Heart right ventricle (tissue), 16 donors: ENCODE results near the gene IDH1. TPM values are rescaled to one million over a fixed set of nuclear protein-coding genes. Genes with fewer than 3 reads are reported as not detected.

ENCODE experiments used
- ATAC-seq, 8 donors: fragments of 200-7000 bp; cut with Tn5 transposase; one replicate each; pipeline ENCODE4 v1.9.1; 2020; ENCODE audit warnings: mild to moderate bottlenecking in 8 of 8, moderate library complexity in 8 of 8, moderate number of reproducible peaks in 1 of 8
- DNase-seq, 2 donors: peaks; one replicate each; pipeline ENCODE4 v3.0.0-alpha.2; 2020
- H3K27ac ChIP-seq, 10 donors: fragments of 200-600 bp; sonication (generic) in 2 of 10; one replicate each; pipeline versions ENCODE4 v1.5.0 to v1.8.0; 2020 to 2022; ENCODE audit warnings: mild to moderate bottlenecking in 3 of 10
- H3K27me3 ChIP-seq, 7 donors: fragments of 200-600 bp; one replicate each; pipeline ENCODE4 v1.8.0; 2021 to 2022; ENCODE audit warnings: mild to moderate bottlenecking in 2 of 7
- H3K36me3 ChIP-seq, 9 donors: fragments of 200-600 bp; sonication (generic) in 1 of 9; one replicate each; pipeline versions ENCODE4 v1.5.0 to v1.8.0; 2020 to 2022; ENCODE audit warnings: mild to moderate bottlenecking in 2 of 9
- H3K4me1 ChIP-seq, 9 donors: fragments of 200-600 bp; sonication (generic) in 1 of 9; one replicate each; pipeline versions ENCODE4 v1.5.0 to v1.8.0; 2020 to 2022; ENCODE audit warnings: mild to moderate bottlenecking in 4 of 9
- H3K4me3 ChIP-seq, 10 donors: fragments of 200-600 bp; sonication (generic) in 2 of 10; one replicate each; pipeline versions ENCODE4 v1.5.0 to v1.8.0; 2020 to 2022; ENCODE audit warnings: mild to moderate bottlenecking in 7 of 10, moderate library complexity in 2 of 10
- H3K9me3 ChIP-seq, 11 donors: fragments of 200-600 bp in 10 of 11; sonication (generic) in 2 of 11; one replicate each; pipeline versions ENCODE4 v1.5.0 to v1.8.0; 2013 to 2022; ENCODE audit warnings: mild to moderate bottlenecking in 2 of 11, control low read depth in 1 of 11, moderate library complexity in 1 of 11
- CTCF ChIP-seq, 9 donors: fragments of 200-600 bp; sonication (generic) in 2 of 9; IDR thresholded peaks; one replicate each; pipeline versions ENCODE4 v1.5.0 to v1.8.0; 2021 to 2022; ENCODE audit warnings: antibody characterized with exemption in 9 of 9, mild to moderate bottlenecking in 5 of 9, moderate library complexity in 1 of 9
- WGBS, 2 donors: extraction: QIAGEN DNeasy Blood & Tissue Kit; methylation state at CpG; one replicate each; pipeline ENCODE4 v1.1.7; 2013; ENCODE audit warnings: inconsistent platforms in 1 of 2; 5-methylcytosine and 5-hydroxymethylcytosine counted together
- intact Hi-C, 10 donors: fragments of 100-400 bp; cut with DNase I; formaldehyde crosslinking; loops; one replicate each; pipeline versions ENCODE4 v1.11.1 to v1.14.2; 2022
- polyA plus RNA-seq, 2 donors: library from polyadenylated mRNA; stranded (reverse); fragments of 200-250 nt; gene quantifications; one replicate each; pipeline ENCODE4 v1.2.3, GENCODE V29; 2013
- total RNA-seq, 10 donors: library from RNA; stranded (reverse); fragmentation: NEBNext Ultra II Directional in 3 of 10; extraction: Animal tissue kit (Norgen Biotek cat#: 25700) in 3 of 10; gene quantifications; one replicate each; pipeline versions ENCODE4 v1.2.1 to v1.2.4, GENCODE V29; 2021 to 2023
- donor health status: Arrhythmogenic right ventricular cardiomyopathy.
- donor health status: ischemic (EF 13 %, LVEDD 7.1; RV severe dilation, severe dysfunction).
- donor health status: healthy with polysubstance abuse.
- donor health status: DM: no; HTN: yes; CAD: no.
- donor health status: DM: no; HTN: no; CAD: no.
- donor health status: ischemic (EF 25% LVEDD 6.9; RV normal size, moderate dysfunction).
- donor health status: ischemic (EF 25% LVEDD 5.7; RV mildly dilated, moderate dysfunction).
- donor health status: healthy.
- donor health status: DM: yes; HTN: yes; CAD: no.
- donor health status: Ischemic cardiomyopathy.
- donor health status: ischemic (EF 35%, LVEDD 5.7; RV mildly dilated, moderate dysfunction).
- donor health status: nonischemic (EF 11% LVEDD 7.7; RV severe dilation, severe dysfunction).
- donor health status: DM: yes; HTN: yes; CAD: no.
- donor health status: PGD.
- donor health status: ischemic (EF 29% LVEDD 5.4; RV normal size, mild dysfunction).
- donor health status: nonischemic (EF 23%, LVEDD 6.1; RV moderate dilation, normal function).

Gene IDH1
- total and polyA plus RNA-seq, 12 donors = 15.3 to 71.3 (median 31.8) TPM

GRCh38 chr2:208297961-208298360, 43.1 kb upstream of the IDH1 start:
- DNase-seq (no peak), ATAC-seq (no peak)
- WGBS, 2 donors = 90 to 95% methylated on average over 1 of the region's 1 CpG
- Histone ChIP-seq H3K27me3 (no peaks in the 10 kb centered on the region), H3K27ac (no peak overlapping the region), H3K4me3 (no peak overlapping the region), H3K4me1 (peaks cover 0 to 20% (median 0%) of the 10 kb centered on the region in 9 donors), H3K9me3 (no peaks in the 10 kb centered on the region), H3K36me3 (peaks cover 0 to 96% (median 47%) of the 10 kb centered on the region in 9 donors)
- intact Hi-C loops = no loop called here
- no peak for TF ChIP-seq CTCF (IDR thresholded peaks at IDR 0.05)

GRCh38 chr2:208296610-208297009, 41.7 kb upstream of the IDH1 start:
- peaks cover 0 to 94% (median 36%) of the 10 kb centered on the region in 9 donors for H3K36me3 ChIP-seq
- WGBS, 2 donors = 86 to 95% methylated on average over 2 of the region's 2 CpGs
- no peak for TF ChIP-seq CTCF (IDR thresholded peaks at IDR 0.05)
- no peak overlapping the region for H3K27ac ChIP-seq
- no peak for DNase-seq
- no peak for ATAC-seq
- H3K4me1 ChIP-seq = peaks cover 0 to 20% (median 0%) of the 10 kb centered on the region in 9 donors
- intact Hi-C loops = no loop called here
- H3K9me3 ChIP-seq = peaks cover 0 to under 1% (median 0%) of the 10 kb centered on the region in 11 donors
- H3K27me3 ChIP-seq = no peaks in the 10 kb centered on the region
- H3K4me3 ChIP-seq = no peak overlapping the region

- Histone ChIP-seq H3K27ac (no peak overlapping the region), H3K27me3 (no peaks in the 10 kb centered on the region), H3K4me3 (no peak overlapping the region), H3K36me3 (peaks cover 0 to 91% (median 31%) of the 10 kb centered on the region in 9 donors), H3K4me1 (peaks cover 0 to 20% (median 0%) of the 10 kb centered on the region in 9 donors), H3K9me3 (peaks cover 0 to 8% (median 0%) of the 10 kb centered on the region in 11 donors)
- 94 to 98% methylated on average over 4 of the region's 4 CpGs for WGBS, 2 donors
- intact Hi-C loops = no loop called here
- TF ChIP-seq CTCF (IDR thresholded peaks at IDR 0.05) = no peak
- ATAC-seq (no peak), DNase-seq (no peak)
Measured at GRCh38 chr2:208295834-208296233, 41.0 kb upstream of the IDH1 start.

- H3K9me3 ChIP-seq = peaks cover 0 to 16% (median 0%) of the 10 kb centered on the region in 11 donors
- H3K27ac ChIP-seq = no peak overlapping the region
- no peaks in the 10 kb centered on the region for H3K27me3 ChIP-seq
- ATAC-seq (no peak), DNase-seq (no peak)
- intact Hi-C loops = no loop called here
- H3K4me1 ChIP-seq = peaks cover 0 to 20% (median 0%) of the 10 kb centered on the region in 9 donors
- H3K4me3 ChIP-seq = no peak overlapping the region
- WGBS, 2 donors = 78 to 79% methylated on average over 4 of the region's 4 CpGs
- no peak for TF ChIP-seq CTCF (IDR thresholded peaks at IDR 0.05)
- peaks cover 0 to 91% (median 27%) of the 10 kb centered on the region in 9 donors for H3K36me3 ChIP-seq
Measured at GRCh38 chr2:208294482-208295024, 39.7 kb upstream of the IDH1 start.
